ENCODE data around the gene PABPN1L.

Gene PABPN1L

DNA sequence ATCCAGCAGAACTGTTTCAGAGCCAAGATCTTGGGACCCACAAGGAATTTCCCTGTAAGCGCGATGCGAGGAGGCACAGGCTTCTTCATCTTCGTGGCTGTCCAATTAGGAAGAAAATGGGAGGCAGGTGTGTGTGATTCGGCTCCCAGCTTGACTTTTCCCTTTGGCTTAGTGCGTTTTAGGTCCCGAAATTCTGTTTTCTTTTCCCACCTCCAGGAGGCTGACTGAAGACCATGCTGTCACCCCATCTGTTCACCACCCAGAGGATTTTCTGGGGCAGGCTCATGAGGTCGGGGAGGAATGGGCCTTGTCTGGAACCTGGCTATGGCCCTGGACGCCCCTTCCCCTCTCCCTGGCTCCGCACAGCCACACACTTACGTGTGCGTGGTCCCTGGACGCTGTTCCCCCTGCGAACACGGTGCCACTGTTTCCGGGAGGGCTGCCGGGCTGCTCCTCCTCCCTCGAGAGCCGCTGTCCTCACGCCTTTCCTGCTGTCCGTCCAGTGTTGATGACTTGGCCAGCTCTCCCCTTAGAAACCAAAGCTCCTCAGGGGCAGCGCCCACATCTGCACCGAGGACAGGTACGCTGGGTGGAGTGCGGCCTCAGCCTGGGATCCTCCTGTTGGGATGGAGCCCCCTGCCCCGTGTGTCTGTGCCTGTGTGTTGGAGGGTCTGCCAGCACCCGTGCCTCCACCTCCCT lies 2.7 kb upstream of the PABPN1L start:
- no peak for DNase-seq (ENCODE audit: low read depth)

DNA sequence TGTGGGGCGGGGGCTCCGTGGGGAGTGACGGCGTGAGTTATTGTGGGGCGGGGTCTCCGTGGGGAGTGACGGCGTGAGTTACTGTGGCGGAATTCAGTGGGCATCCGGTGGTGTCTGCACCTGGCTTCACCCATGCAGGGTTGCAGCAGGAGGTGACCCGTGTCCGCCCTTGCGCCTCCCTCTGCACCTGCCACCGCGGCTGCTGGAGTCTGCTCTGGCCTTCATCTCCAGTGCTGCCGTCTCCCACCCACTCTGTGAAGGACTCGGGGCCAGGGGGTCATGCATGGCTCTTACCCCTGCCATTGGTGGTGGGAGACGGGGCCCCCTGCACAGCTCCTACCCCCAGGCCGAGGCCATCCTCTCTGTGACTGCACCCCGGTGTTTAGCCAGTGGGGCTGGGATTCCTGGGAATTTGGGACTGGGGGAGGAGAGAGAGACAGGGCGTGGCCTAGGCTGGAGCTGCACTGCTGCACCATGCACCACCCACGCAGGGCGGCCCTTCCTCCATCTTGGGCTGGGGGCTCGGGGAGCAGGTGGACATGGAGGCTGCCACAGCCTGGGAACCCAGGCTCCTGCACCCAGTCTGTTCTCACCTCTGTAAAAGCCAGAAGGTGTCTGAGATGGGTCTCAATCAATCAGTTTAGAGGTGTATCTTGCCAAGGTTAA lies 1.3 kb upstream of the PABPN1L start:
- no peak for DNase-seq (ENCODE audit: low read depth)

DNA sequence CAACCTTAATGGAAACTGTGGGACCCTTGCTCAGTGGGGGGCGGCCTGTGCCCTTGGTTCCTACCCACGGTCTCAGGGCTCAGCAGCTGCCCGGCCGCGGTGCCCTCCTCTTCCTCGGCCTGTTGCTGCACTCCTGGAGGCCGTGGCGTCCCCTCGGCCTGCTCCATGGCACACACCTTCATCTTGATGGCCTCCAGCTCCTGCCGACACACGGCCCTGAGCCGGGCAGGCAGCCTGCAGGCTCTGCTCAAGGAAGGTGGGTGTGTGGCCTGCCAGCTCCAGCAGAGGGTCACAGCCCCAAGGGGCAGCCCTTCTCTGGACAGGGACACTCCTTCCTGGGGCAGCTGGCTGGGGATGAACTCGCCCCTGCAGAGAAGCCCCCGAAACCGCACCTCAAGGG lies 718 bp downstream of the PABPN1L start:
- no peak for DNase-seq (ENCODE audit: low read depth)

DNA sequence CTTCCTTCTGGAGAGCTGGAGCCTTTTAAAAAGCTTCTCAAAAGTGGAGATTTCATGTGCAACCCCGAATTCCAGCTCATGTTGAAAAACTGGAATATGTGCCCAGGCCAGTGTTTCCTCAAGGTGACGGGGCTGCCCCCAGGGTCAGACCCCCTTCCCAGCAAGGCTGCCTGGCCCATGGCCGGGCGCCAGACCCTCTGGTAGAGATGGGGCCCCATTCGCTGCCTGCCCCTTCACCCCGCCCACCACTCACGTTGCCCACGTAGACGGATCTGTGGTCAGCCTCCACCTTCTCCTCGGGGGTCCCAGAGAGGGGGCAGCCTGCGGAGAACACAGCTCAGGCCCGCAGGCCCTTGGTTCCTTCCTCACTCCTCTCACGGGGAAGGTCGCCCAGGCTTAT lies 1.1 kb downstream of the PABPN1L start:
- no peak for DNase-seq (ENCODE audit: low read depth)

DNA sequence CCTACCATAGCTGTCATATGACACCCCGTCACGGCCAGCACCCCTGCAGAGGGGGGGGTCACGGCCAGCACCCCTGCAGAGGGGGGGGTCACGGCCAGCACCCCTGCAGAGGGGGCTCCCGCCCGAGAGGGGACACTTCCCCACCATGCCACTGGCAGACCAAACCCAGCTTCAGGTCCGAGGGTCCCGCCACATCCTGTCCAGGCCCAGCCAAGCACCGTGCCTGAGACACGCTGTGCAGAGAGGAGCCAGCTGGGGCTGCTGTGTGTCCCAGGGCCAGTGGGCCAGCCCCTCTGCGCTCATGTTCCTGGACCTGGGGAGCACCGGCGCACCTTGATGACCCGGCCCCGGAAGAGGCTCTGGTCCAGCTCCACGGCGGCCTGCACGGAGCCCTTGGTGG lies 1.9 kb downstream of the PABPN1L start:
- no peak for DNase-seq (ENCODE audit: low read depth)

DNA sequence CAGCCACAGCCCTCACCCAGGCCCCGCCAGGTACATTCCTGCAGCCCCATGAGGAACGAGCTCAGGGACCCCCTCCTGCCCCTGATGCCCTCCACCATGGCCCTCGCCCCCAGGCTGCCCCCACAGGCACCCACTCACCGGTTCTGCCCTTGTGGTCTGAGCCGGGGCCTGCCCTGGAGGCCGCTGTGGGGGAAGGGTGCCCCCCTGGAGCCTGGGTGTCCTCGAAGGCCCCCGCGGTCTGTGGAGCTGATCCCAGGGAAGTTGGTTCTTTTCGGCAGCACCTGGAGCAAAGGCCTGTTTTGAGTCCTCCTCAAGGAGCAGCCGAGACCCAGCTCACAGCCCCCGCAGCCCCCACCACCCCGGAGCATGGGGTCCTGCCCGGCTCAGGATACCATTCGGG lies 2.4 kb downstream of the PABPN1L start:
- no peak for DNase-seq (ENCODE audit: low read depth)

DNA sequence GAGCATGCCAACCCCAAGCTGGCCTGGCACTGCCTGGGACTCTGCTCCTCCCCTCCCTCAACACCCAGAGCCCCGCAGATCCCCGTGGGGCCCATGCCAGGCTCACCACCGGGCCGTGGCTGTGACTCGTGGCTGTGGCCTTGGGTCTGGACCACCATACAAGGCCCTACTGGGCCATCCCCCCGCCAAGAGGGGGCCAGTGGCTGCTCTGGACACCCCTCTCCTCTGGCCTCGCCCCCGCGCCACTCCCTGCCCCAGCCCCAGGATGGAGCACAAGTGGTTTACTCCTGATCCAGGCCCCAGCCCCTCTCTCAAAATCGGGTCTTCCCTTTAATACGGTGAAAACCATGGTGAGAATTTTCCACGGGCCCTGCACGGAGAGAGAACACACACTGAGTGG lies 3.0 kb downstream of the PABPN1L start:
- no peak for DNase-seq (ENCODE audit: low read depth)

- no peak for DNase-seq (ENCODE audit: low read depth)
Measured at GRCh38 chr16:88862968-88863367, 3.5 kb downstream of the PABPN1L start.

DNA sequence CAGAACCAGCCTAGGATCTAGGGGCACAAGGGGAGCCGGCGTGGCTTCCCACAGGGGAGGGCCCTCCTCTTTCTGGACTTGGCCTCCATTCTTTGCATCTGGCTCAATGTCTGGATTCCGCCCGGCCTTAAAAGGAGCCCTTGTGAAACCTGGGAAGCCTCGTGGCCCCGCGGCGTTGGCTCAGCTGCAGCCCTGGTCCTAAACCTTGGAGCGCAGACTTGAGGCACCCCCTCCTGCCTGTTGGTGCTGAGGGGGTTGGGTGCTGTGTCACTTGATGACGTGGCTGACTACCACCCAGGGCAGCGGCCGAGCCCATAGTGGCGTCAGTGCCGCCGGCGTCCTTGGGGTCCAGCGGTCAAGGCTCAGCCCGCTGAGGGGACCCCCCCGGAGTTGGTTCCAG lies 5.1 kb downstream of the PABPN1L start:
- DNase-seq (ENCODE audit: low read depth), result no peak

DNA sequence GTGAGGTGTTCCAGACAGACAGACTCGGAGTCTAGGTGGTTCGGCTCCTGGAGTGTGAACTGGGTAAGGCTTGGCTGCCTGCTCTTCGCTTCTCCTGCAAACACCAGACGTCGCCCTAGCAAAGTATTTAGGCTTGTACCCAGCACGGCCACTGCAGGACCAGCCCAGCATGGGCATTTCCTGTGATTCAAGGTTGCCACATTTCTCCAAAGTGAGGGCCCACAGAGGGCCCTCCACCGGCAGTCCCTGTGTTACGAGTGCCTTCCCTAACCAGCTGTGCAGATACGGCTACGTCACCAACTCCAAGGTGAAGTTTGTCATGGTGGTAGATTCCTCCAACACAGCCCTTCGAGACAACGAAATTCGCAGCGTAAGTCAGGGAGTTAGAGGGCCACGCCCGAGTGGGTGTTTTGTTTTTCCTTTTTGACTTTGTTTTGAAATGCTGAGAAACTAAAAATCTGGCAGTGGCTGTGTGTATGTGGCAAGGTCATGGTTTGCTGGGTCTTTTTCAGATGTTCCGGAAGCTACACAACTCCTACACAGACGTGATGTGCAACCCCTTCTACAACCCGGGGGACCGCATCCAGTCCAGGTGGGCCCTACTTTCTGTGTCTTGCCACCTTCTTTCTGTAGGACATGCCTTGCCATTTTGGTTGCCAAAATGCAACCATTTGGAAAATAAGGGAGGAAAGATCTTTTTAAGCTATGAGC lies 6.9 kb downstream of the PABPN1L start:
- DNase-seq (ENCODE audit: low read depth), result no peak

DNA sequence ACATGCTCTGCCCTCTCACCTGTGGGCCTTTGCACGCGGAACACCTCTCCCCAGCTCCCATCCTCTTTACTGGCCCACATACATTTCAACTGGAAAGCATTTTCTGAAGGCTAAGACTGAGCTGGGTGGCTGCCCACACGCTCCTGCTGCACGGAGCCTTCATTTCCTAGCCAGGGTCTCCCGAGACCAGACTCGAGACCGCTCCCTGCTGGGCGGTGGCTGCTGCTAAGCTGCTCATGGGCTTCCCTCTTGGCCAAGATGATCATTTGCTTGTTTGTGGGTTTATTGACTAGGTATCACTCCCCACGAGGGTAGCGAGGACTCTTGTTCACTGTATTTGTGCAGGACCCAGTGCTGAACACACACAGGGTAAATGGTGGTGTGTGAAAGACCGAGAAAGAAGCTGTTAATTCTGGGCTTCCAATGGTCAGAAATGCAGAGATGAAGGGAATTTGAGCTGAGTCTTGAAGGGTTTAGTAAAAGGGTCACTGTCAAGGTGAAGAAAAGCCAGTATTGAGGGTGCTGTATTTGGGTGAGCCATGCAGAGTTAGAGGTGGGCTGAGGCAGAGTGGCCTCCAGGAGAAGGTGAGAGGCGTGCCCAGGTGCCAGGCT lies 8.6 kb downstream of the PABPN1L start:
- peak; percentile 55 for DNase-seq (ENCODE audit: low read depth)

- DNase-seq (ENCODE audit: low read depth), result peak; percentile 98
Measured at GRCh38 chr16:88856828-88857727, 9.4 kb downstream of the PABPN1L start, which contains the start of the genes GALNS and TRAPPC2L. TSS of gene GALNS (minus strand) at chr16:88856947. CDS start at chr16:88856877, 70 bp downstream. TSS of gene TRAPPC2L (plus strand) at chr16:88857127. CDS start at chr16:88857151, 24 bp downstream.

- DNase-seq (ENCODE audit: low read depth), result no peak
Measured at GRCh38 chr16:88856122-88856827, 10.2 kb downstream of the PABPN1L start.

GRCh38 chr16:88855736-88856121 lies 10.7 kb downstream of the PABPN1L start:
- no peak for DNase-seq (ENCODE audit: low read depth)

GRCh38 chr16:88855176-88855575 lies 11.3 kb downstream of the PABPN1L start:
- no peak for DNase-seq (ENCODE audit: low read depth)

DNA sequence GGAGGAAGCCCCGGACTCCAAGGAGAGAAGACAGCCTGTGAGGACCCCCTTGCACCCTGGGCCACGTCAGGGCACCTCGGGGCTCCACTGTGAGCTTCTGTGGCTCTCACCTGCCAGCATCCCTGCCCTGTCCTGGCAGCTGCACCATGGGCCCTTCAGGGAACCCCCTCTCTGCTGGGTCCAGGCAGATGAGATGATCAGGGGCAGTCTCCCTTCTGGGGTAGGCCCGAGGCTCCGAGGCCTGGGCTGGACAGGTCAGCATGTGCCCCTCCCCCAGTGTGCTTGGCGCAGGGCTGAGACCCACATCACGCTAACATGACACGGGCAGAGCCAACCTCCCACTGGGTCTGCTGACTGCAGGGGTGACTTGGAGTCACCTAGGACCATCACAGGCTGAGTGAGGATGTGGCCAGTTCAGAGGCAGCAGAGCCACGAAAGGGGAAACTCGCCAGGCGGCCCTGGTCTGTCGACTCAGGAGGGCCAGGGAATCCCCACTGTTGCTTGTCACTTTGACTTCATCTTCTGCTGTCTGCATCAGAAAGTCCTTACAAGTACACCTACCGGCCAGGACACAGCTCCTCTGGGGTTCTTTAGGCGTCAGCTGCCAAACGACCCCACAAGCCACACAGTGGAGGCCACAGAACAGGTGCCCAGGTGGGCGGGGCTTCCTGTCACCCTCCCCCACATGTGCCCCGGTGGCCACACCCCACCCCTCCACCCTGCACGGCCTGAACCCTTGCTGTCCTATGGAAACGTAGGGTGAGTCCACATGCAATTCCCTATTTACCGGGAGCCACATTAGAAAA lies 12.0 kb downstream of the PABPN1L start:
- peak; percentile 18 for DNase-seq (ENCODE audit: low read depth)

DNA sequence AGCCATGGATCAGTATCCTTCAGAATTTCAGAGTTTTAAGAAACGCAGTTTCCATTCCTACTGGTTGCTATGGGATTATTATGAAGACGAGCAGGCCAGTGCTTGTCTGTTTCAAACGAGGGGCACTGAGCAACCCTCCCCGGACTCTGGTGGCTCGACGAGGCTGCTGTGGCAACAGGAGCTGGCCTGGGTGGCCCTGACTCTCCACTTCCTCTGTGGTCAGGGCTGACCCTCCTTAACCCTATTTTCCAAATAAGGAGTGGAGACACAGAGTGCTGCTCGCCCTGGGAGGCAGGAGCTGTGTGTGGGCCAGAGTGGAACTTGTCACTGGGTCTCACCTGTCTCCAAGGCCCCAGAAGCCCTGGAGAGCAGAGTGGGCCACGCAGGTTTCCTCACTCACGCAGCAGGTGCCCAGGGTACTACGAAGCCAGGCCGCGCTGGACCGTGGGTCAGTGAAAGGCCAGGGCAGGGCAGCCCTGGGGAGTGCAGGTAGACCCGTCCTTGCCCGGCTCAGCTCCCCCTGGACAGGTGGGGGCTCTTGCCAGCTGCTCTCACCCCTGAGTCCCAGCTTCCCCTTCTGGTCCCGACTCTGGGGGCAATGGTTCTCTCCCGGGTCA lies 13.0 kb downstream of the PABPN1L start:
- DNase-seq (ENCODE audit: low read depth), result no peak

- DNase-seq (ENCODE audit: low read depth), result no peak
Measured at GRCh38 chr16:88851616-88852015, 14.8 kb downstream of the PABPN1L start.

GRCh38 chr16:88850531-88851199 lies 15.8 kb downstream of the PABPN1L start:
- no peak for DNase-seq (ENCODE audit: low read depth)

All from activated gamma-delta T cell treated with anti-CD3 and anti-CD28 coated beads, Interleukin-2, amount 50 U/mL, for 16 hours (primary cell).